GM21786 (cell line): ENCODE data around the gene PGBD2.
"Not testable (repeated sequence)": the region's sequence is repeated elsewhere in the genome, so short reads cannot be mapped to it uniquely, and the experiment has no call there.

ENCODE experiments used
- ATAC-seq: cut with Tn5 transposase; IDR thresholded peaks from one replicate; pipeline ENCODE4 v1.9.1; 2021; ENCODE audit not compliant: unreplicated experiment

PGBD2 gene

GRCh38 chr1:248886237-248886895 is 19.7 kb upstream of the PGBD2 start:
- no peak for ATAC-seq

- ATAC-seq = not testable (repeated sequence)
Measured at GRCh38 chr1:248889914-248890243, 16.2 kb upstream of the PGBD2 start.

- no peak for ATAC-seq
Measured at GRCh38 chr1:248890549-248891498, 15.2 kb upstream of the PGBD2 start.

- ATAC-seq = no peak
Measured at GRCh38 chr1:248891758-248892157, 14.3 kb upstream of the PGBD2 start.

GRCh38 chr1:248892590-248892989 is 13.4 kb upstream of the PGBD2 start:
- no peak for ATAC-seq

GRCh38 chr1:248894837-248895236 is 11.2 kb upstream of the PGBD2 start:
- ATAC-seq = no peak

GRCh38 chr1:248897412-248898337 is 8.4 kb upstream of the PGBD2 start:
- no peak for ATAC-seq

GRCh38 chr1:248900637-248901036 is 5.4 kb upstream of the PGBD2 start:
- no peak for ATAC-seq

- no peak for ATAC-seq
Measured at GRCh38 chr1:248901578-248901977, 4.5 kb upstream of the PGBD2 start.

GRCh38 chr1:248904437-248905216 is 1.4 kb upstream of the PGBD2 start:
- ATAC-seq = no peak

- no peak for ATAC-seq
Measured at GRCh38 chr1:248905662-248906008, 400 bp upstream of the PGBD2 start.

GRCh38 chr1:248906753-248907661 is 972 bp downstream of the PGBD2 start:
- peak; percentile 22 for ATAC-seq

GRCh38 chr1:248910761-248911160 is 4.7 kb downstream of the PGBD2 start:
- ATAC-seq = no peak

GRCh38 chr1:248913933-248914332 is 7.9 kb downstream of the PGBD2 start:
- no peak for ATAC-seq

- ATAC-seq = no peak
Measured at GRCh38 chr1:248914796-248915381, 8.9 kb downstream of the PGBD2 start.

- no peak for ATAC-seq
Measured at GRCh38 chr1:248918131-248918530, 12.1 kb downstream of the PGBD2 start.

- ATAC-seq = no peak
Measured at GRCh38 chr1:248923352-248924338, 17.6 kb downstream of the PGBD2 start.
